ENCODE results near the gene BEST3.

Gene BEST3

DNA sequence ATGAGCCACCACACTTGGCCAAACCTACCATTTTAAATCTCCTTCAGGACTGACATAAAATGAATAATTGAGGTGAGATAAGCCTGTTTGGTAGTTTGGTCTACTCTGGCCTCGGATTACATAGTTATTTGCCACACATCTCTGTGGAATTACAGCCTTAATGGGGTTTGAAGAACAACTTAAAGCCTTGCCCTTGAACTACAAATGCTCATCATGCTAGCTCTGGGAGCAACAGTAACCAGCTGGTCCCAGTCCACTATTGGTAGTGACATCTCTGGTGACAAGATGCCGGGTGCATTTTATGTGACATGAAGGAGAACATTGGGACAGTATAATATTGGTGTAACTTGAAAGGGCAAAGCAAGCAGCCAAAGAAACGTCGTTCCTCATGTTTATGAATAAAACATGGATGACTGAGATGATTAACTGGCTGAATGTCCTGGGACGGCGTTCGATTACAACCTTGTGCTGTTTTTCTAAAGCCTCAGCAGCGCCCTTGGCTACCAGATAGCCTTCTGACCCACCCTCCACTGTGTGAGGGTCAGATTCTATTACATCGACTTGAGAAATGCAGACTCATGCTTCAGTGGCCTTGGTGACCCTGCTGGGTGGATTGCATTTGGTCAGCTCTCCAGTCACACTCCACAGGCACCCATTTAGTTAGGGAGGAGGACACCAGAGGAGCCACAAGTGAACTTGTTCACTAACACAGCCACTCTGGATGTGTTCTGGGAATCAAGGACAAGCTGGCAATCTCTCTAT lies 41.5 kb downstream of the BEST3 start:
- TF ChIP-seq, protein P1, sequence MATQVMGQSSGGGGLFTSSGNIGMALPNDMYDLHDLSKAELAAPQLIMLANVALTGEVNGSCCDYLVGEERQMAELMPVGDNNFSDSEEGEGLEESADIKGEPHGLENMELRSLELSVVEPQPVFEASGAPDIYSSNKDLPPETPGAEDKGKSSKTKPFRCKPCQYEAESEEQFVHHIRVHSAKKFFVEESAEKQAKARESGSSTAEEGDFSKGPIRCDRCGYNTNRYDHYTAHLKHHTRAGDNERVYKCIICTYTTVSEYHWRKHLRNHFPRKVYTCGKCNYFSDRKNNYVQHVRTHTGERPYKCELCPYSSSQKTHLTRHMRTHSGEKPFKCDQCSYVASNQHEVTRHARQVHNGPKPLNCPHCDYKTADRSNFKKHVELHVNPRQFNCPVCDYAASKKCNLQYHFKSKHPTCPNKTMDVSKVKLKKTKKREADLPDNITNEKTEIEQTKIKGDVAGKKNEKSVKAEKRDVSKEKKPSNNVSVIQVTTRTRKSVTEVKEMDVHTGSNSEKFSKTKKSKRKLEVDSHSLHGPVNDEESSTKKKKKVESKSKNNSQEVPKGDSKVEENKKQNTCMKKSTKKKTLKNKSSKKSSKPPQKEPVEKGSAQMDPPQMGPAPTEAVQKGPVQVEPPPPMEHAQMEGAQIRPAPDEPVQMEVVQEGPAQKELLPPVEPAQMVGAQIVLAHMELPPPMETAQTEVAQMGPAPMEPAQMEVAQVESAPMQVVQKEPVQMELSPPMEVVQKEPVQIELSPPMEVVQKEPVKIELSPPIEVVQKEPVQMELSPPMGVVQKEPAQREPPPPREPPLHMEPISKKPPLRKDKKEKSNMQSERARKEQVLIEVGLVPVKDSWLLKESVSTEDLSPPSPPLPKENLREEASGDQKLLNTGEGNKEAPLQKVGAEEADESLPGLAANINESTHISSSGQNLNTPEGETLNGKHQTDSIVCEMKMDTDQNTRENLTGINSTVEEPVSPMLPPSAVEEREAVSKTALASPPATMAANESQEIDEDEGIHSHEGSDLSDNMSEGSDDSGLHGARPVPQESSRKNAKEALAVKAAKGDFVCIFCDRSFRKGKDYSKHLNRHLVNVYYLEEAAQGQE (IDR thresholded peaks at IDR 0.05; ENCODE audit: insufficient read depth in 1 of 2, low read depth in 2 of 2, low read length in 2 of 2): no peak
- TF ChIP-seq POLR2AphosphoS5 (IDR thresholded peaks at IDR 0.05; ENCODE audit: low read depth, low read length) (no peak), FOXP2 (optimal IDR thresholded peaks at IDR 0.05; ENCODE audit: borderline replicate concordance, extremely low read depth, extremely low read length, insufficient read depth) (no peak), TAF1 (IDR thresholded peaks at IDR 0.05; ENCODE audit: borderline replicate concordance, insufficient read depth, low read length) (no peak)

DNA sequence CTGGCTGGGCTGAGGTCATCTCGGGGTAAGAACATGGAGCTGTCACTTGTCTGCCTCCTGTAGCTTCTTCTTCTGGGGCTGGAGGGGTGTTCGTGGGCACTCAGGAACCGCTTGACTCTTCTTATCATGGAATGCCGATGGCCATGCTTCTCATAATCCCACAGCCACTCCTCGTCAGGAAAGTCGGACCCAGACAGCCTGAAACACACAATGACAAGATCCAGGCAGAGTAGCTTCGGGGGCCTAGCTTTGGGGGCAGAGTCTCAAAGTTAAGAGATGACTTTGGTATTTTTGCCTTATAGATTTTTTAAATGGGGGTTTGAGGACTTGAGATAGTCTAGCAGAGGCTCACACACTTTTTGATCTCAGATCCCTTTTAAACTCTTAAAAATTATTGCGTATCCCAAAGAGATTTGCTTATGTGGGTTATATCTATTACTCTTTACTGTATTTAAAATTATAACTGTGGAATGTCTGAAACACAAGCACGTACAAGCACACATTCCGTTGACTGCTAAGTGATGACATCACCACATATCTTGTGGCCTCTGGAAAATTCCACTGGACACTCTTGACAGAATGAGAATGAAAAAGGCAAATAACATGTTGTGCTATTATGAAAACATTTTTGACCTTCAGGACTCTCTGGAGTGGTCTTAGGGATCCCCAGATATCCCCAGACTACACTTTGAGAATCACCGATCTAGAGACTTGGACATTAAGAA lies 43.3 kb downstream of the BEST3 start:
- TF ChIP-seq SIN3A (IDR thresholded peaks at IDR 0.05; ENCODE audit: borderline replicate concordance, insufficient read depth, low read length) (no peak), POLR2AphosphoS5 (IDR thresholded peaks at IDR 0.05; ENCODE audit: low read depth, low read length) (no peak), FOXP2 (optimal IDR thresholded peaks at IDR 0.05; ENCODE audit: borderline replicate concordance, extremely low read depth, extremely low read length, insufficient read depth) (no peak), TAF1 (IDR thresholded peaks at IDR 0.05; ENCODE audit: borderline replicate concordance, insufficient read depth, low read length) (no peak)
- TF ChIP-seq, protein P1 (IDR thresholded peaks at IDR 0.05; ENCODE audit: insufficient read depth in 1 of 2, low read depth in 2 of 2, low read length in 2 of 2): no peak

GRCh38 chr12:69653703-69654102 lies 45.4 kb downstream of the BEST3 start:
- TF ChIP-seq TAF1 (IDR thresholded peaks at IDR 0.05; ENCODE audit: borderline replicate concordance, insufficient read depth, low read length) (no peak), FOXP2 (optimal IDR thresholded peaks at IDR 0.05; ENCODE audit: borderline replicate concordance, extremely low read depth, extremely low read length, insufficient read depth) (no peak), POLR2AphosphoS5 (IDR thresholded peaks at IDR 0.05; ENCODE audit: low read depth, low read length) (no peak), SIN3A (IDR thresholded peaks at IDR 0.05; ENCODE audit: borderline replicate concordance, insufficient read depth, low read length) (no peak)
- TF ChIP-seq, protein P1 (IDR thresholded peaks at IDR 0.05; ENCODE audit: insufficient read depth in 1 of 2, low read depth in 2 of 2, low read length in 2 of 2): no peak

DNA sequence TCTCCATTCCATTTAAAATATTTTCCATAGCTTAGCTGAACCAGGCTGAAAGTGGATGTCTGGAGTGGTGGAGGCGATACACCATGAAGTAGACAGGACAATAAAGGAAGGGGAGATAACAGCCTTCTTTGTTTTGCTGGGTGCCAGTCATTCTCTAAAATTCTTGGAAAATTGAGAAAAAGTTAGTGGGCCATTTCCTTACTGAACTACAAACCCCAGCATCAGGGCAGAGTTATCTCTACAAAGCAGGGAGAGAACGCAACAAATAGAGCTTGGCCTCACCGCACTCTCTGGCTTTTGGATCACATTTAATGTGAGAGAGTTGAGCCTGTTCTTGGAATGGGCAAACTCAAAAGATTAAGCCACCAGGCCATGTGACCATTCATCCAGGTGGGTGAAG lies 47.2 kb downstream of the BEST3 start:
- no peak for TF ChIP-seq FOXP2 (optimal IDR thresholded peaks at IDR 0.05; ENCODE audit: borderline replicate concordance, extremely low read depth, extremely low read length, insufficient read depth)
- TF ChIP-seq POLR2AphosphoS5 (IDR thresholded peaks at IDR 0.05; ENCODE audit: low read depth, low read length): no peak
- no peak for TF ChIP-seq TAF1 (IDR thresholded peaks at IDR 0.05; ENCODE audit: borderline replicate concordance, insufficient read depth, low read length)

DNA sequence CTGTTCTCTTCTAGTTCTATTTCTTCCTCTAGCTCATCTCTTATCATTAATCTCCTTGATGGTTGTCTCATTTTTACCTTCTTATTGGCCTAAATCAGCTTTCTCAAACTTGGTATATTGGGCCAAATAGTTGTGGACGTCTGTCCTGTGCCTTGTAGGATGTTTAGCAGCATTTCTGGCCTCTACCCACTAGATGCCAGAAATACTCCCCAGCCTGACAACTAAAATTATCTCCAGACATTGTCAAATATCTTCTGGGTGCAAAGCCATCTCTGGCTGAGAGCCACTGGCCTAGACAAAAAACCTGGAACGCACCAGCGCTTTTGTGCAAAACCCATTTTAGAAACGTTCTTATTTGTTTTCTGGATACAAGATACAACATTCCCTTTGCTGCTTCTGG lies 49.6 kb downstream of the BEST3 start:
- TF ChIP-seq SIN3A (IDR thresholded peaks at IDR 0.05; ENCODE audit: borderline replicate concordance, insufficient read depth, low read length) (no peak), FOXP2 (optimal IDR thresholded peaks at IDR 0.05; ENCODE audit: borderline replicate concordance, extremely low read depth, extremely low read length, insufficient read depth) (no peak), TAF1 (IDR thresholded peaks at IDR 0.05; ENCODE audit: borderline replicate concordance, insufficient read depth, low read length) (no peak), POLR2AphosphoS5 (IDR thresholded peaks at IDR 0.05; ENCODE audit: low read depth, low read length) (no peak)
- TF ChIP-seq, protein P1 (IDR thresholded peaks at IDR 0.05; ENCODE audit: insufficient read depth in 1 of 2, low read depth in 2 of 2, low read length in 2 of 2): no peak
